ENCODE measurements around the gene ZNF559. TPM values are rescaled to one million over a fixed set of nuclear protein-coding genes. Genes with fewer than 3 reads are reported as not detected.
"Not testable (repeated sequence)": the region's sequence is repeated elsewhere in the genome, so short reads cannot be mapped to it uniquely, and the experiment has no call there.

ZNF559 gene
- total and polyA plus RNA-seq, 2 donors (not counting 1 experiment from before 2014, with no cell fraction given), result 23.9 to 49.3 TPM

- H3K4me3 ChIP-seq (ENCODE audit: control extremely low read depth in 1 of 5, extremely low read depth in 1 of 5, insufficient read depth in 1 of 5, low read depth in 2 of 5, low read length in 4 of 5); H3K27me3 ChIP-seq (replicated peaks in 1 of 4; ENCODE audit: control extremely low read depth in 1 of 4, control insufficient read depth in 3 of 4, insufficient read depth in 4 of 4, low read length in 3 of 4); H3K27me3 Mint-ChIP-seq; H3K27ac ChIP-seq (ENCODE audit: low read length in 2 of 2); H3K9ac ChIP-seq (ENCODE audit: low read length); ATAC-seq (ENCODE audit: low read depth); H3K36me3 ChIP-seq (replicated peaks in 1 of 2; ENCODE audit: control extremely low read depth in 1 of 2, control insufficient read depth in 1 of 2, extremely low read depth in 1 of 2, insufficient read depth in 2 of 2, low read length in 1 of 2); H2AFZ ChIP-seq (ENCODE audit: insufficient read depth, low read depth, low read length, poor library complexity, severe bottlenecking); DNase-seq; CTCF ChIA-PET; H3K4me3 Mint-ChIP-seq; H3K27ac Mint-ChIP-seq; H4K20me1 ChIP-seq (ENCODE audit: control insufficient read depth, insufficient read depth, low read length, poor library complexity, severe bottlenecking); POLR2A ChIA-PET; H3K4me2 ChIP-seq (replicated peaks; ENCODE audit: low read depth, low read length, poor library complexity, severe bottlenecking): not testable (repeated sequence)
- Histone ChIP-seq H3K4me1 (ENCODE audit: control insufficient read depth in 2 of 2, insufficient read depth in 2 of 2, low read length in 2 of 2) (peaks cover 11 to 17% of the 10 kb centered on the region in 2 donors), H3K9me3 (ENCODE audit: control extremely low read depth in 1 of 3, control insufficient read depth in 2 of 3, insufficient read depth in 1 of 3, low read length in 2 of 3) (peaks cover 0 to 42% (median 20%) of the 10 kb centered on the region in 3 donors), H3K79me2 (ENCODE audit: control insufficient read depth, insufficient read depth, low read length) (peaks cover 15% of the 10 kb centered on the region)
- Mint-ChIP-seq H3K9me3 (ENCODE audit: insufficient read depth) (peaks cover 11% of the 10 kb centered on the region), H3K4me1 (peaks cover 24% of the 10 kb centered on the region)
- no CpG with 5 or more reads among the region's 14 CpGs for WGBS (ENCODE audit: insufficient coverage)
- intact Hi-C loops (cut with micrococcal nuclease), result loop anchor here (5.0 kb wide), 1 partner anchor 216 kb away; the partner anchor contains the start of gene ZNF426
These were observed 2.2 kb upstream of the ZNF559 start for GRCh38 chr19:9321756-9322155.

- intact Hi-C loops (cut with micrococcal nuclease), result loop anchor here (5.0 kb wide), 1 partner anchor 215 kb away; the partner anchor contains the start of gene ZNF426
- CTCF ChIA-PET, result interaction anchor here (2.1 kb wide), 1 partner anchor 11 kb away, joined by 13 read pairs; no protein-coding TSS in a partner anchor
- POLR2A ChIA-PET, result not testable (repeated sequence)
These were observed 1.8 kb upstream of the ZNF559 start for GRCh38 chr19:9322201-9322600.

More at GRCh38 chr19:9322201-9322600, 1.8 kb upstream of the ZNF559 start:
- H3K27me3 Mint-ChIP-seq; H3K4me3 ChIP-seq (ENCODE audit: control extremely low read depth in 1 of 5, extremely low read depth in 1 of 5, insufficient read depth in 1 of 5, low read depth in 2 of 5, low read length in 4 of 5); H3K27ac Mint-ChIP-seq; H3K27me3 ChIP-seq (replicated peaks in 1 of 4; ENCODE audit: control extremely low read depth in 1 of 4, control insufficient read depth in 3 of 4, insufficient read depth in 4 of 4, low read length in 3 of 4); H4K20me1 ChIP-seq (ENCODE audit: control insufficient read depth, insufficient read depth, low read length, poor library complexity, severe bottlenecking); H3K36me3 ChIP-seq (replicated peaks in 1 of 2; ENCODE audit: control extremely low read depth in 1 of 2, control insufficient read depth in 1 of 2, extremely low read depth in 1 of 2, insufficient read depth in 2 of 2, low read length in 1 of 2); H3K4me2 ChIP-seq (replicated peaks; ENCODE audit: low read depth, low read length, poor library complexity, severe bottlenecking); H3K27ac ChIP-seq (ENCODE audit: low read length in 2 of 2); DNase-seq; H2AFZ ChIP-seq (ENCODE audit: insufficient read depth, low read depth, low read length, poor library complexity, severe bottlenecking); ATAC-seq (ENCODE audit: low read depth); H3K9ac ChIP-seq (ENCODE audit: low read length): not testable (repeated sequence)
- Histone ChIP-seq H3K79me2 (ENCODE audit: control insufficient read depth, insufficient read depth, low read length) (peaks cover 19% of the 10 kb centered on the region), H3K4me1 (ENCODE audit: control insufficient read depth in 2 of 2, insufficient read depth in 2 of 2, low read length in 2 of 2) (peaks cover 11 to 17% of the 10 kb centered on the region in 2 donors), H3K9me3 (ENCODE audit: control extremely low read depth in 1 of 3, control insufficient read depth in 2 of 3, insufficient read depth in 1 of 3, low read length in 2 of 3) (peaks cover 1 to 46% (median 22%) of the 10 kb centered on the region in 3 donors)
- Mint-ChIP-seq H3K4me1 (peaks cover 24% of the 10 kb centered on the region), H3K9me3 (ENCODE audit: insufficient read depth) (peaks cover 11% of the 10 kb centered on the region), H3K4me3 (peak overlapping the region; percentile 49)
- 95% methylated on average over 9 of the region's 10 CpGs for WGBS (ENCODE audit: insufficient coverage)

Data from B cell (primary cell).